ENCODE data around the gene HSPA1B. TPM values are rescaled to one million over a fixed set of nuclear protein-coding genes. Genes with fewer than 3 reads are reported as not detected.
"Not testable (repeated sequence)": the region's sequence is repeated elsewhere in the genome, so short reads cannot be mapped to it uniquely, and the experiment has no call there.

The HSPA1B gene
- total RNA-seq, 3 donors from 2014 or later, result 172 to 254 (median 200) TPM

DNA sequence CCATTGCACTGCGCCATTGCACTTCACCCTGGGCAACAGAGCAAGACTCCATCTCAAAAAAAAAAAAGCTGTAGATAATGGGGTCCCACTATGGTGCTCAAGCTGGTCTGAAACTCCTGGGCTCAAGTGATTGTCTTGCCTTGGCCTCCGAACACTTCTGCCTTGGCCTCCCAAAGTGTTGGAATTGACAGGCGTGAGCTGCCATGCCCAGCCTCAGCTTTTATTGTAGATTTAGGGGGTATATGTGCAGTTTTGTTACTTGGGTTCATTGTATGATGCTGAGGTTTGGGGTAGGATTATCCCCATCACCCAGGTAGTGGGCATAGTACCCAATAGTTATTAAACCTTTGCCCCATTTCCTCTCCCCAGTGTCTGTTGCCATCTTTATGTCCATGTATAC is 11.4 kb downstream of the HSPA1B start:
- ATAC-seq, result no peak

DNA sequence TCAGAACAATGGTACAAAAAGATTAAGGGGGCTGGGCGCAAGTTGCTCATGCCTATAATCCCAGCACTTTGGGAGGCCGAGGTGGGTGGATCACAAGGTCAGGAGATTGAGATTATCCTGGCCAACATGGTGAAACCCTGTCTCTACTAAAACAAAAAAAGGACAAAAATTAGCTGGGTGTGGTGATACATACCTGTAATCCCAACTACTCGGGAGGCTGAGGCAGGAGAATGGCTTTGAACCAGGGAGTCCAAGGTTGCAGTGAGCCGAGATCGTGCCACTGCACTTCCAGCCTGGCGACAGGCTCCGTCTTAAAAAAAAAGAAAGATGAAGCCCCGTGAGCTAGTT is 12.2 kb downstream of the HSPA1B start:
- H3K4me1 ChIP-seq (ENCODE audit: low read depth), result peaks cover 24% of the 10 kb centered on the region
- H3K36me3 ChIP-seq (ENCODE audit: low read depth); ATAC-seq; intact Hi-C loops (cut with DNase I, micrococcal nuclease); H3K4me3 ChIP-seq; H3K9me3 ChIP-seq; DNase-seq: not testable (repeated sequence)

More for the DNA sequence above, 11.4 kb downstream of the HSPA1B start:
- intact Hi-C loops (cut with DNase I, micrococcal nuclease), result no loop called here
- H3K9me3 ChIP-seq, result no peaks in the 10 kb centered on the region
- H3K4me1 ChIP-seq (ENCODE audit: low read depth), result peaks cover 24% of the 10 kb centered on the region
- no peak overlapping the region for H3K4me3 ChIP-seq
- H3K36me3 ChIP-seq (ENCODE audit: low read depth), result no peaks in the 10 kb centered on the region
- no peak for DNase-seq
- TF ChIP-seq, protein P1, sequence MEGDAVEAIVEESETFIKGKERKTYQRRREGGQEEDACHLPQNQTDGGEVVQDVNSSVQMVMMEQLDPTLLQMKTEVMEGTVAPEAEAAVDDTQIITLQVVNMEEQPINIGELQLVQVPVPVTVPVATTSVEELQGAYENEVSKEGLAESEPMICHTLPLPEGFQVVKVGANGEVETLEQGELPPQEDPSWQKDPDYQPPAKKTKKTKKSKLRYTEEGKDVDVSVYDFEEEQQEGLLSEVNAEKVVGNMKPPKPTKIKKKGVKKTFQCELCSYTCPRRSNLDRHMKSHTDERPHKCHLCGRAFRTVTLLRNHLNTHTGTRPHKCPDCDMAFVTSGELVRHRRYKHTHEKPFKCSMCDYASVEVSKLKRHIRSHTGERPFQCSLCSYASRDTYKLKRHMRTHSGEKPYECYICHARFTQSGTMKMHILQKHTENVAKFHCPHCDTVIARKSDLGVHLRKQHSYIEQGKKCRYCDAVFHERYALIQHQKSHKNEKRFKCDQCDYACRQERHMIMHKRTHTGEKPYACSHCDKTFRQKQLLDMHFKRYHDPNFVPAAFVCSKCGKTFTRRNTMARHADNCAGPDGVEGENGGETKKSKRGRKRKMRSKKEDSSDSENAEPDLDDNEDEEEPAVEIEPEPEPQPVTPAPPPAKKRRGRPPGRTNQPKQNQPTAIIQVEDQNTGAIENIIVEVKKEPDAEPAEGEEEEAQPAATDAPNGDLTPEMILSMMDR (IDR thresholded peaks at IDR 0.05), result no peak

DNA sequence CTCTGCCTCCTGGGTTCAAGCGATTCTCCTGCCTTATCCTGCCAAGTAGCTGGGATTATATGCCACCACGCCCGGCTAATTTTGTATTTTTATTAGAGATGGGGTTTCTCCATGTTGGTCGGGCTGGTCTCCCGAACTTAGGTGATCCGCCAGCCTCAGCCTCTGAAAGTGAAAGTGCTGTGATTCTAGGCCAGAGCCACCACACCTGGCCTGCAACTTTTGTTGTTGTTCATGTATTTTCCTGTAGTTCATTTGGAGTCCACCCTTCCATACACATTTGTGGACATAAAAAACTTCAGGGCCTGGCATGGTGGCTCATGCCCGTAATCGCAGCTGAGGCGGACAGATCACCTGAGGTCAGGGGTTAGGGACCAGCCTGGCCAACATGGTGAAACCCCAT is 14.5 kb downstream of the HSPA1B start:
- intact Hi-C loops (cut with DNase I, micrococcal nuclease), result no loop called here
- peak; percentile 28 for ATAC-seq
- no peak for DNase-seq
- H3K36me3 ChIP-seq (ENCODE audit: low read depth), result no peaks in the 10 kb centered on the region
- H3K9me3 ChIP-seq, result no peaks in the 10 kb centered on the region
- TF ChIP-seq, protein P1 (IDR thresholded peaks at IDR 0.05), result no peak
- H3K4me1 ChIP-seq (ENCODE audit: low read depth), result peaks cover 10% of the 10 kb centered on the region
- H3K4me3 ChIP-seq, result no peak overlapping the region

DNA sequence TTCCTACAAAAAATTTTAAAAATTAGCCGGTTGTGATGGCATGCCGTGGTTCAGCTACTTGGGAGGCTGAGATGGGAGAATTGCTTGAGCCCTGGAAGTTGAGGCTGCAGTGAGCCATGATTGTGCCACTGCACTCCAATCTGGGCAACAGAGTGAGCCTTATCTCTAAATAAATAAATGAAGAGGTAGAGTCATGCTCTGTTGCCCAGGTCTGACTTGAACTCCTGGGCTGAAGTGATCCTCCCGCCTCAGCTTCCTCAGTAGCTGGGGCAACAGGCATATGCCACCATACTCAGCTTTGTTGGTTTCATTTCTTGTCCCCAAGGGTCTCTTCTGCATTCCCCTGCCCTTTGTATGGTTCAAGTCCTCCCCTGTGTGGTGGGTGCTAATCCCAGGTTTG is 17.0 kb downstream of the HSPA1B start:
- DNase-seq, result no peak
- Histone ChIP-seq H3K4me1 (ENCODE audit: low read depth) (no peaks in the 10 kb centered on the region), H3K4me3 (no peak overlapping the region), H3K9me3 (no peaks in the 10 kb centered on the region), H3K36me3 (ENCODE audit: low read depth) (no peaks in the 10 kb centered on the region)
- TF ChIP-seq, protein P1 (IDR thresholded peaks at IDR 0.05), result no peak
- intact Hi-C loops (cut with DNase I, micrococcal nuclease), result no loop called here
- ATAC-seq, result no peak

DNA sequence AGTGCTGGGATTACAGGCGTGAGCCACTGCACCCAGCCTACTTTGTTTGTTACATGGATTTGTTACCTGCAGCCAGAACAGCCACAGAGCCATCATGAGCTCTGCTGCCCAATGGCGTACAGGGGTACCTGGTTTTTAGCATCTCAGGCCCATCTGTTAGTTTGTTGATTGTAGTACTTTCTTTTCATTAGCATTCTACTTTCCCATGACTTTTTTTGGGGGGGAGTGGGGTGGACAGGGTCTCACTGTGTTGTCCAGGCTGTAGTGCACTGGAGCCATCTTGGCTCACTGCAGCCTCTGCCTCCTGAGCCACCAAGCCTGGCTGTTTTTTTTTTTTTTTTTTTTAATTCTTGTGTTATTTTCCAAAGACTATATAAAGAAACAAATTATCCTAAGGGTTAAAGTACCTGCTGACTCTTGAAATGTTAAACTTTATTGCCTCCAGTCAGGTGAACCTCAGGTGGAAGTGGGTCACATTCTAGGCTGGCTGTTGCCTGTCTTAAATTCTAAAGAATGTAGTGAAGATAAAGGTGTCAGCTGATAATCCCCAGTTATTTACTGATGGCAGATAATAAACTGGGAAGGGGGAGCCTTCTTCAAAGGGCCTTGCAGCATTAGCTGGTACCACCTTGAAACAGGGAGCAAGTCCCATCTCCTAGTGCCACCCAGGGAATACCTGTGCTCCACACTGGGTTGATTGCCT is 19.9 kb downstream of the HSPA1B start:
- peak; percentile 40 for ATAC-seq

DNA sequence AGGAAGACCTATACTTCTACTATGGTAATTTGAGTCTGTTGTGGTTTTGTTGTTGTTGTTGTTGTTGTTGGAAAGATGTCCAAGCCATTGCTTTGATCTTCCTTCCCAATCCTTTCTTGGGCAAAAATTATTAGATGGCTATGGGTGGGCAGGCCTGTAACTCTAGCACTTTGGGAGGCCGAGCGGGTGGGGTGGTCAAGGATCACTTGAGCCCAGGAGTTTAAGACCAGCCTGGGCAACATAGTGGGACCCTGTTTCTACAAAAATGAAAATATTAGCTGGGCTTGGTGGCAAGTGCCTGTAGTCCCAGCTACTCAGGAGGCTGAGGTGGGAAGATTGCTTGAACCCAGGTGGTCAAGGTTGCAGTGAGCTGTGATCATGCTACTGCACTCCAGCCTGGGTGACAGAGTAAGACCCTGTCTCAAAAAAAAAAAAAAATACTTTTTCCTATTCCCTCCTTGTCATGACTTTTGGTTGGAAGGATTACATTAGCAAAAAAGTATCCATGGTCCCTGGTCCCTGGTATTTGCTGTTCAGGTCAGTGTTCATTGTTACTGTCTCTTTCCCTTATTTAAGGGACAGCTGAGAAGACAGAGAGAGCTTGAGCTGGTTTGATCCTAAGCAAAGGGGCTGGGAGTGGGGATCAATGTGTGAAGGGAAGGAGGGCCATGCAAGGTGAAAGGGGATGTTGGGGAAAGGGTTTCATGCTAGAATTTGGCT is 23.4 kb downstream of the HSPA1B start:
- Histone ChIP-seq H3K36me3 (ENCODE audit: low read depth) (no peaks in the 10 kb centered on the region), H3K9me3 (no peaks in the 10 kb centered on the region), H3K4me3 (no peak overlapping the region), H3K4me1 (ENCODE audit: low read depth) (no peaks in the 10 kb centered on the region)
- ATAC-seq, result no peak
- TF ChIP-seq, protein P1 (IDR thresholded peaks at IDR 0.05), result no peak
- intact Hi-C loops (cut with DNase I, micrococcal nuclease), result no loop called here
- no peak for DNase-seq

More for the DNA sequence above, 19.9 kb downstream of the HSPA1B start:
- DNase-seq, result no peak
- Histone ChIP-seq H3K9me3 (no peaks in the 10 kb centered on the region), H3K4me1 (ENCODE audit: low read depth) (no peaks in the 10 kb centered on the region), H3K36me3 (ENCODE audit: low read depth) (no peaks in the 10 kb centered on the region), H3K4me3 (no peak overlapping the region)
- TF ChIP-seq, protein P1 (IDR thresholded peaks at IDR 0.05), result no peak
- intact Hi-C loops (cut with DNase I, micrococcal nuclease), result no loop called here

Measured in mucosa of descending colon (tissue), 3 donors.